ENCODE data around the gene PTP4A2. TPM values are rescaled to one million over a fixed set of nuclear protein-coding genes. Genes with fewer than 3 reads are reported as not detected.

Gene PTP4A2
- total and polyA plus RNA-seq, 2 of the 8 experiments (the other 6 are each of a cell fraction or from before 2014, with no cell fraction given) = 87.4 to 214 TPM

DNA sequence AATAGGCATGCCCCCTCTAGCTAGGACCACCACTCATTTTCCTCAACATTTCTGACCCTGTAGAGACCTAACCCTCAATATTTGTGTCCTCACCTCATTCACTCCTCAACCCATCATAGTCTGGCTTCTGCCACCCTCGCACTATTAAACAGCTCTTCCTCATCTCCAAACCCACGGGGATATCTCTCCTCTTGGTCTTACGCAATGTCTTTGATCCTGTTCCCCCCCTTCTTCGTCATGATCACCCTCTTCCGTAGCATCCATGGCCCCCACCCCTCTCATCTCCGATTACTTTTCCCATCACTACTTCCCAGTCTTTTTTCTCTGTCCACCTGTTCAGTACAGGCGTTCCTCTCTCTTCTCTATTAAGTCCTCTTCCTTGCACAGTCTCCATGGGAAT, 70.6 kb downstream of the PTP4A2 start:
- Histone ChIP-seq H2BK15ac (ENCODE audit: low read length) (no peak overlapping the region), H4K8ac (ENCODE audit: extremely low read depth, insufficient read depth, low read length) (no peak overlapping the region), H2AFZ (ENCODE audit: low read length) (no peak overlapping the region), H3K79me1 (ENCODE audit: low read depth, low read length) (no peaks in the 10 kb centered on the region), H2BK120ac (replicated peaks; ENCODE audit: low read depth, low read length) (no peak overlapping the region), H3K4ac (replicated peaks; ENCODE audit: insufficient read length, low read depth, low read length) (no peak overlapping the region), H3K9me3 (ENCODE audit: insufficient read depth in 2 of 2, low read depth in 1 of 2, low read length in 1 of 2) (no peaks in the 10 kb centered on the region), H4K91ac (replicated peaks; ENCODE audit: insufficient read length, low read length) (no peak overlapping the region), H2AK5ac (ENCODE audit: low read depth, low read length) (no peak overlapping the region), H3K4me2 (ENCODE audit: insufficient read depth in 1 of 2, low read depth in 2 of 2, low read length in 2 of 2) (no peak overlapping the region), H3K4me1 (replicated peaks in 1 of 4; ENCODE audit: control insufficient read depth in 3 of 4, insufficient read depth in 4 of 4, low read length in 3 of 4) (no peaks in the 10 kb centered on the region), H3K27ac (ENCODE audit: low read depth, low read length) (no peak overlapping the region), H4K5ac (ENCODE audit: insufficient read length, low read depth, low read length) (no peak overlapping the region), H3K4me3 (ENCODE audit: extremely low read depth in 1 of 4, insufficient read depth in 2 of 4, low read depth in 3 of 4, low read length in 4 of 4) (no peak overlapping the region), H2BK12ac (ENCODE audit: low read depth, low read length) (no peak overlapping the region), H3K14ac (ENCODE audit: insufficient read length) (no peak overlapping the region), H3K18ac (ENCODE audit: extremely low read depth, low read length) (no peak overlapping the region), H3K23ac (ENCODE audit: insufficient read length) (no peak overlapping the region), H3K23me2 (ENCODE audit: low read depth, low read length) (0 out of 2 replicates have a peak, but pooled peaks cover 3% of the 10 kb centered on the region), H3K79me2 (ENCODE audit: control insufficient read depth in 1 of 2, insufficient read depth in 2 of 2, low read length in 2 of 2) (no peaks in the 10 kb centered on the region), H3K56ac (replicated peaks; ENCODE audit: insufficient read length, low read depth, low read length) (no peak overlapping the region), H2BK5ac (ENCODE audit: low read depth, low read length) (no peak overlapping the region), H3K27me3 (replicated peaks in 1 of 4; ENCODE audit: control insufficient read depth in 3 of 4, extremely low read depth in 1 of 4, insufficient read depth in 3 of 4, low read length in 3 of 4) (no peaks in the 10 kb centered on the region), H2BK20ac (ENCODE audit: low read length) (no peak overlapping the region), H4K20me1 (replicated peaks in 1 of 2; ENCODE audit: control insufficient read depth in 1 of 2, insufficient read depth in 2 of 2, low read length in 2 of 2) (no peaks in the 10 kb centered on the region), H3K9ac (replicated peaks in 1 of 4; ENCODE audit: extremely low read depth in 1 of 4, low read depth in 3 of 4, low read length in 3 of 4) (no peak overlapping the region), H3K36me3 (ENCODE audit: control insufficient read depth in 2 of 4, insufficient read depth in 4 of 4, low read length in 3 of 4) (no peaks in the 10 kb centered on the region)
- FAIRE-seq = no peak
- no peak for DNase-seq (ENCODE audit: low read depth in 1 of 2, low spot score in 2 of 2)
- POLR2A ChIA-PET (ENCODE audit: partially characterized antibody) = no interaction called here
- TF ChIP-seq JUND (IDR thresholded peaks at IDR 0.05; ENCODE audit: low read length) = no peak
- peak; percentile 64; the same call in 1 of the 2 replicates for TF ChIP-seq CEBPB (IDR thresholded peaks at IDR 0.05; ENCODE audit: low read depth, low read length)
- WGBS, 2 experiments (ENCODE audit: extremely low coverage in 1 of 2, insufficient coverage in 1 of 2, insufficient read length in 1 of 2, insufficient replicate concordance in 2 of 2, low coverage in 1 of 2, low lambda C conversion rate in 2 of 2, missing lambda C conversion rate in 1 of 2) = 87 to 100% methylated on average over 1 to 7 of the region's 7 CpGs
- CTCF ChIA-PET (ENCODE audit: partially characterized antibody) = no interaction called here
